ENCODE results near the gene ADAMTSL1.

Gene ADAMTSL1

DNA sequence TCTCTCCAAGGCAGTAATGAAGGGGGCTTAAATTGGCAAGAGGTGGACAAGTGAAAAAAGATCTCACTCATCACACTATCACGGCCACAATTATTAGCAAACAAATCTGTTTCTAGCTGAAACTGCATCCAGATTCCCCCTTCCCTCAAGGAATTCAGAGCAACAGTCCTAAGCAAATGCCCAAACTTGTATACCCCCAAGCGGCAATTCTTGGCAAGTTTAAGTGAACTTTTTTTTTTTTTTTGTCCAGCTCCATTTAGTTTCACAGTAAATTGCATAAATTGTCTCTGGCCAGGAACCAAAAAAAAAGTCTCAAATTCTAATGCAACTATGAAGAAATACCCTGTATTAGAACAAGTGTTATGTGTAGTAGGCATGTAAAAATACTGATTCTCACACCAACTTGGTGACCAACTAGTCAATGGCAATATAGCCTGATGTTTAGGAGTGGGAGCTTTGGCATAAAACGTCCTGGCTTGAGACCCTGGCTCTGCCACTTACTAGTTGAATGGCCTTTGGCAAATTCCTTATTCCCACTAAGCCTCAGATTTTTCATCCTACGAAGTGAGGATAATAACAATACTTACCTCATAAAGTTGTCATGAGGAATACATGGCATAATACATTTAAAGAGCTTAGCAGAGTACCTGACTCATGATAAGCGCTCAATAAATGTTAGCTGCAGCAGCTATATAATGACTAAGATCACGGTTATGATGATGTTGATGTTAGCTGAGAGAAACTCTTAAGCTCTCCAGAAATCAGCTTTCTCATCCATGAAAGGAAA is 193.2 kb downstream of the ADAMTSL1 start:
- DNase-seq, result no peak

DNA sequence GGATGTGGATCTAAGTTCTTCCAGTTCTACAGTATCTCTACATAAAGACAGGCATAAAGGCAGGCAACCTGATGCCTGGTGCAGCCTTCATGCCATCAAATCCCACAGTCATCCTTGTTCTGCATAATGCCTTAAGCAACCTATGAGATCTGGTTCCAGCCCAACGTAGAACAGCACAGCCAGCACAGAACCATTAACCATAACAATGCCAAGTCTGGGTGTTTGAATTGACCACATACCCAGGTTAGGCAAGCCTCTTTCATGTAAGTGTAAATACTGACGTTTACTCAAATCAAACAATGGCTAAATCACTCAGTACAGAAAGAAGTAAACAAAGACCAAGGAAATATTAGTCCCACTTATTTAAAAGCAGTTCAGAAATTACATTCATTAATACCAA is 195.0 kb downstream of the ADAMTSL1 start:
- no peak for DNase-seq

DNA sequence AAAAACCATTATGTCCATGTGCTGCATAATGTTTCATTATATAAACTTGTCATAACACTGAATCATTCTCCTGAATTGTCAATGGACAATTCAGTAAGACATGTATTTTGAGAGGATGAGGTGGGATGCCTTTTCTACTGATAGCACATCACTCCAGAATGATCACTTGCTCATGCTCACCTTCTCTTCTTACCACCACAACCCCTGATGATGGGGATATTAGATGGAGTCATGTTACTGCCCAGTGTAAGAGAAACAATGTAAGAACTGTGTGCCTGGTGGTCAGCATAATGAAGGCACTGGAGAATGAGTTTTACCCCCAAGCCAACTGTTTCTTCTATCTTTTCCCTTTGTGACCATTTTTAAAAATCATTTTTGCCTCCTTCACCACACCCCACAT is 198.8 kb downstream of the ADAMTSL1 start:
- DNase-seq, result no peak

DNA sequence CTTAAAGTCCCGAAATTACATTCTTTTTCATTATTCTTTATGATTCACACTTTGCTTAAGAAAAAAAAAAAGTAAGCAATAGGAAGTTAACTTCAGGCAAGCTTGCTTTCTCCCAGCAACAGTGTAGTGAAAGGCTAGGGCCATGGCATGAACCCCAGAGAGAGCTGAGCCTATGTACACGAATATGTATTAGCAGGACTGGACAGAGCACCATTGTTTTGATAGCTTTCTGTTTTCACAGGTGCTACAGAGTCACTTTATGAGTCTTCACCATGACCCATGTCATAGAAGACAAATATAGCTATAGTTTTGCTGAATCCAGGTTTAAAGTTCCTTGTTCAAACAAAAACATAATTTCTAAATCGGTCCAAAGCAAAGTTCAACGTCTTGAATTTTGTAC is 199.2 kb downstream of the ADAMTSL1 start:
- DNase-seq, result no peak

DNA sequence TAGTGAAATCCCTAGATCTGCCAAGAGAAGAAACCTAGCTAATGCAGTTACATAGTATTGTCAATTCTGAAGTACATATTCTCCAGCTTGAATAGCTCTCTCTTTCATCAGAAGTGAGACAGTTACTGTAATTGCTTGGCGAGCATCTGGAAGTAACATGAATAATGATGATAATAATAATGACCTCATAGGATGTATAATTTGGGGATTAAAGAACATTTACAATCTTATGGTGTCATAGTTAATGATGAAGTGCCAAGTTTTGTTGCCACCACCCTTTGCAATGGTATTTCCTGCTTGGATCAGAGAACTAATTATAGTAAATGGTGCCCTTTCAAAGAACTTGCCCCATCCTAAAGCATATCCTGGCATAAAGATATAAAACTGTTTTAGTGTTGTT is 201.4 kb downstream of the ADAMTSL1 start:
- no peak for DNase-seq

DNA sequence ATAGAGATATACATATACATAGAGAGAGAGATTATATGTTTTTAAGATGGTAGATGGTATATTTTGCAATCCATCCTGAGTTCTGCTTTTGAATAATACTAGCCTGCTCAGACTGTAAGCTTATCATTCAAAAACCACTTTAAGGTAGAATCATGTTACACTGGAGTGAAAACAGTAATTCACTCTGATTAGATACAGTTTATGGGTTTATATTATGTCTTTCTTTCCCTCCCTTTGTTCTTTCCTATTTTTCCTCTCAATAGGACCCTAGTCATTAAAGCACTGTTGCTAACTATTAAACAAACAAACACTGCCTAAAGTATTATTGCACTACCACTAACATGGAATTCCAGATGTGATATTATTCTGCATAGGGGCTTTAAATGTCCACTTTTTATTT is 202.0 kb downstream of the ADAMTSL1 start:
- no peak for DNase-seq

DNA sequence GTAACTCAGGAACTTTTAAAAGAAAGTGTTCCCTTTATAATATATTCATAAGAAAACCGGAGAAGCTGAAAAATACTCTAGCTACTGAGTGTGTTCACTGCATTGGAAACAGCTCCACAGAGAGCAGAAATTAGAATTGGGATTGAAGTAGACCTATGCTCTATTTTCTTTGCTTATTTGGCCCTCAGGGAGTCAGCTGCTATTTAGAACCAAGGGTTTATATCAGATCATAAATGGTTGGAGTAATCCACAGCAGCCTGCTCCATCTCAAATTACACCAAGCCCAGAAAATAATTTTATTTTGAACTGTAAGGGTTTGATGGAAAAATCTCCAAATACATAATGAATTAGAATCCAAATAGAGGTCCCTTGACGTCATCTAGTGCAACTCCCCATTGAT is 202.6 kb downstream of the ADAMTSL1 start:
- no peak for DNase-seq

DNA sequence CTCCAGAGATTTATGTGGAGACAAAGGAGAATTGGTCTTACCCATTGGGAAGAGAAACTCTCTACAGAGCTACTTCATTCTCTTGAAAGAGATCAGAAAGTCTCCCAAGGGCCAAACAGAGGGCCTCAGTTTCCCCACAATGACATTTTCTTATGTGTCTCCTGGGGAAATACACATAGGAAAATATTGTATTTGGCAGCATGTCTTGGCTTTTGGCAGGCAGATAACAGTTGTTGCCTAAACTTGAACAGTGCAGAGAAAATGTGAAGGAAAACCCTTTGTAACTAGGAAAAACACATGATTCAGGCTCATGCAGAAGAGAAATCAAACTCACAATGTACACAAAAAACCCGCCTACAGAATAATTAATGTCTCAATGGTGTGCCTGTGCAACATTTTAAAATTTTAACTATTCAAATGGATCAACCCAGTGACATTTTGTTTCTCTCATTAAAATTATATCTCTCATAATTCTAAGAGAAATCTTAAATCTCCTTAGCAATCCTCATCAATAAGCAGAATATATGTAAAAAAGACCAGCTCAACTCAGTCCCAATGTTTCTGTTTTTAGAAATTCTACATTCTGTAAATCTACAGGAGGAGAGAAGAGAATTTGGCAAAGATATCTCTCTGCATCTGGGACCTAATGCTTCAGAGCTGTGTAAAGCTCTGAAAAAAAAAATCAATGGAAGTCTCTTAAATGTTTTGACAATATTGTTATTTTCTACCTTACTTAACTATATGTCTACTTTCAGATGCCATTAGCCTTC is 205.1 kb downstream of the ADAMTSL1 start:
- no peak for DNase-seq

DNA sequence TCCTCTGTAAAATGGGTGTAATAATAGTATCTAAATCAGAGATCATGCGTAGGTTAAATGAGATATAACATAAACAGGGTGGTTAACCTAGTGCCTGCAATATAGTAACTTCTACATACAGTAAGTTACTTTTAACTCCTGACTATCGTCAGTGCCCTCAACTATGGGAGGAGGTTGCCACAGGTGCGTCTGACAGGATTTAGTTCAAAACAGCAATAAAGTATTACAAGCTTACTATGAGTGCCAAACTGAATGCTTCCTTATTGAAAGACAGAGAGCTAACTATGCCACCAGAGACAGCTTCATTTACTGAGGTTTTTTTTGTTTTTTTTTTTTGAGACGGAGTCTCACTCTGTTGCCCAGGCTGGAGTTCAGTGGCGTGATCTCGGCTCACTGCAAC is 209.0 kb downstream of the ADAMTSL1 start:
- no peak for DNase-seq

DNA sequence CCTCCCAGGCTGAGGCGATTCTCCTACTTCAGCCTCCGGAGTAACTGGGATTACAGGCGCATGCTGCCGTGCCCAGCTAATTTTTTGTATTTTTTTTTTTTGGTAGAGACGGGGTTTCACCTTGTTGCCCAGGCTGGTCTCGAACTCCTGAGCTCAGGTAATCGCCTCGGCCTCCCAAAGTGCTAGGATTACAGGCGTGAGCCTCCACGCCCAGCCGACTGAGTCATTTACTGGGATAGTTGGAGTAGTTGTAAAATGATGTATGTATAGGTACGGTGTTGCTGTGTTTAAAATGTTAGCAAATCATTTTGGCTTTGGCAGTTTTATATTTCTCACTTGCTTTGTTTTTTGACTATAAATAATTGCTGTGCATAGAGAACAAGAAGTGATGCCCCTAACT is 209.4 kb downstream of the ADAMTSL1 start:
- DNase-seq, result no peak

DNA sequence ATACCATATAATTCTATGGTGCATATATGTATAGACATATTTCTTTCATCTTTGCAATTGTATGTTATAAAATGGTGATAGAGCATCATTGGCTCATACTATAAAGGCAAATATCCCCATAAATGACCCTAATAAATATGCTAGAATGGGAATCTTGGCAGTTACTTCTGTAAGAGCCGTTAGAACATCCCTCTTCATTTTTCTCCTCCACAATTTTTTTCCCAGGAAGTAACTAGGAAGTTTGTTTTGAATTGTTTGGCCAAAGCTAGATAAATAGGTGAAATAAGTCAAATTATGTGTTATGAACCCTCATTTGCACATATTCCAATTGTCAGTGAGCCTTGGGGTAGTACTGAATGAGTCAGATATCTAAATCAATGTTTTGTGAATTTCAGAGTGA is 209.9 kb downstream of the ADAMTSL1 start:
- no peak for DNase-seq

DNA sequence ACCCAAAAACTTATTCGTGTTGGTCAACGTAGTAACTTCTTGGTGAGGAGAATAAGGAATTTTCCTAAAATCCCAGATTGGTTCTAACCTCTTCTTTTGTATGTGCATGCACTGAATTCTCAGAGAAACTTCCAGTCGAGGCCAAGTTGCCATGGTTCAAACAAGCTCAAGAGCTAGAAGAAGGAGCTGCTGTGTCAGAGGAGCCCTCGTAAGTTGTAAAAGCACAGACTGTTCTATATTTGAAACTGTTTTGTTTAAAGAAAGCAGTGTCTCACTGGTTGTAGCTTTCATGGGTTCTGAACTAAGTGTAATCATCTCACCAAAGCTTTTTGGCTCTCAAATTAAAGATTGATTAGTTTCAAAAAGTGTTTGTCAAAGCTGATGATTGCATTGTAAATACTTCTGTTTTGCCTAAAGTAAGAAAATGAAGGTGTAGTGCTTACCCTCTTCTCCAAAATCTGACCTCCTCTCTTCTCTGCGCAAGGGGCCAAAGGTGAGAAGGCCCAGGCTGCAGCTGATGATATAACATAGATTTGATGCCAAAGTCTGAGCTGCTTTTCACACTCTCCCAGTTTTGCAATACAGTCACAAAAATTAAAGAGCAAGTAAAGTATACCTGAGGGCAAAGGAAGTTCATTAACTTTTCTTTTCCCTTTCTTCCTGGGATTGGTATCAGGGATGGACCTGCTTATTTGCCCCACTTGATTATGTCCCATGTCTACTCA is 210.8 kb downstream of the ADAMTSL1 start:
- no peak for DNase-seq

DNA sequence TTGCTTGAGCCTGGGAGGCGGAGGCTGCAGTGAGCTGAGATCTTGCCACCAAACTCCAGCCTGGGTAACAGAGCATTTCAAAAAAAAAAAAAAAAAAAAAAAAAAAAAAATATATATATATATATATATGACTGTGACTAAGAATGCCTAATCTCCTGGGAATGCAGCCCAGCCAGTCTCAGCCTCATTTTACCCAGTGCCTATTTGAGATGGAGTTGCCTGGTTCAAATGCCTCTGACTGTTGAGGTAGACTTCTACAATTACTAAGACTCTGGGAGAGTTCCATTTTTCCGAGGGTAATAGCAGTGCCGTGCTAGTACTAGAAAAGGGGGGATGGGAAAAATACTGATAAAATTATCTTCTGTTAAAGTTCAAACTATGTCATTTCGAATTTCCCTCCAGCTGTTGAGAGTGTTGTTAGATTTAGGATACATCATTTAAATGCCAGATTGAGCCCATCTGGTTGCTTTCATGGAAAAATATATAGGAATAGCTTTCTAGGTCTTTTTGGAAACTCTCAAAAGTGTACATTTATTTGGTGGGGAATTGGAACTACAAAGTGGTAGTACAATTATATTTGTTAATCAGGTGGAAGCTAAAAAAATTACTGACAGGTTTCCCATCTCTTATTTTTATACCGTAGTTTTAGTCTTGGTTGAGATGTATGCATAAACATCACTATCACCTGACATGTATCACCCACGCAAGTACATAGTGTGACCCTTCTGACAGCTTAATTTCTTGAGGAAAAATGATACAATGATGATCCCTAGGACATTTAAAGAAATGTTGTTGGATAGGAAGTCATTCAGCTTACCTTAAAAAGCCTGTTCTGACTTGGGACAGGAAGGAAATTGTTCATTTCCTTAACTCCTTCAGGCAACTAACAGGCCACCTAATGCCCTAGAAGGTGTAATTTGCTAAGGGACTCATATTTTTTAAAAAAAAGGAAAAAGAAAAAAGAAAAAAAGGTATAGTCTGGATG is 214.9 kb downstream of the ADAMTSL1 start:
- no peak for DNase-seq

DNA sequence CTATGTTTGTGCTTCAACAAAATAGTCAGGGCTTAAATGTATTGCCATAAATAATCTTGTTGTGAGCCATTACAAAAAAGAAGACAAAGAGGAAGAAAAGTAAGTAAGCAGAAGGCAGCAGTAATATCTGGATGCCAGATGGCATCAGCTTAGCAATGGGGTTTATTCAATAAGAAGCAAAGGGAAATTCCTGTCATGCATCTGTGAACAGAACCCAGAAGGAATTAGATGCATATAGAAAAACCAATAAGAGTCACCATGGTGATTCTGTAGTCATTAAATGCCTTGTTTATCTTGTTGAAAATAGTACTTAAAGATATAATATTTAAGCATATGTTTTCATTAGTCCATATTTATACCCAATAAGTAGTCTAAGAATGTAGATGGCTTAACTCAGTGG is 216.0 kb downstream of the ADAMTSL1 start:
- no peak for DNase-seq

DNA sequence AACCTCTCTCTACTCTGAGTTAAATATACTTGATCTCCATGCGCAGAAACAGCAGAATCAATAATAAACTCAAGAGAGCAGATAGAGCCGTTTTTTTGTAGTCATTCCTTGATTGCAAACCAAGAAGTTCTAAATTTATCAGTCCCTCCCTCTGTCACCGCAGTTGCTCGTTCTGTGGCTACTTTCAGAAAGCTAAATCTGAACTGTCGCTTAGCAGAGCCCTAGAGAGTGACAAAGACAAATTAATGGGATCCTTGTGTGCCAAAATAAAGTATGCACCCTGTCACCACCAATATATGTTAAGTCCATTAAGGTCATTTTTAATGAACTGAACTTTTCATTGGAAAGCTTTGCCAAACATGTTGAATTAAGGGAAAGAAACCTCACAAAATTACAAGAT is 218.3 kb downstream of the ADAMTSL1 start:
- DNase-seq, result no peak

DNA sequence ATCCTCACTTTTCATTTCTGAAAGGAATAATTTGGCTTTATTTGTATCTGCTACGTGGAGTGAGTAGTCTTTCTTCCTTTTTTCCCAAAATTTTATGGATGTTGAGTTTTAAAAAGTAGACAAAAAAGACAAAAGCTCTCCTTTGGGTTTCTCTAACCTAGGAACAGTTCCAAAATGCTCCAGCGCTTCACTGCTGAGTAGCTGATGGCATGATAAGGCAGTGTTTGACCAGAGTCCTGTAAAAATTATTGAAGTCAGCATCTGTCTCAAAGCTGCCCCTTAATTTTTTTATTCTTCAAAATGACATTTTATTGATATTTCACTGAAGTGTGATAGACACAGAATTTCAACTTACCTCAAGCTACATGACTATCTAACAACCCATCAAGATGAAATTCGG is 219.0 kb downstream of the ADAMTSL1 start:
- no peak for DNase-seq

DNA sequence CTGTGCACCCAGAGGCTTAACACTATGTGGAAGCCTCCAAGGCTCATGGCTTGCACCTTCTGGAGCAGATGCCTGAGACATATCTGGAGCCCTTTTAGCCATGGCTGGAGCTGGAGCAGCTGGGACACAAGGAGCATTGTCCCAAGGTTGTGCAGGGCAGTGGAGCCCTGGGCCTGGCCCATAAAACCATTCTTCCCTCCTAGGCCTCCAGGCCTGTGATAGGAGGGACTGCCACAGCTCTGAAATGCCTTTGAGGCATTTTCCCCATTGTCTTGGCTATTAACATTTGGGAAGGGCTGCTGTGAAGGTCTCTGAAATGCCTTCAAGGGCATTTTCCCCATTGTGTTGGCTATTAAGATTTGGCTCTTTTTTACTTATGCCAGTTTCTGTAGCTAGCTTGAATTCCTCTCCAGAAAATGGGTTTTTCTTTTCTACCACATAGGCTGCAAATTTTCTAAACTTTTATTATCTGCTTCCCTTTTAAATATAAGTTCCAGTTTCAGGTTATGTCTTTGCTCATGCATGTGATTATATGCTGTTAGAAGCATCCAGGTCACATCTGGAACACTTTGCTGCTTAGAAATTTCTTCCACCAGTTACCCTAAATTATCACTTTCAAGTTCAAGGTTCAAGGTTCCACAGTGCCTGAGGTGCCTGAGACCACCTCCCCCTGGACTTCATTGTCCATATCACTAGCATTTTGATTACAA is 221.2 kb downstream of the ADAMTSL1 start:
- no peak for DNase-seq

DNA sequence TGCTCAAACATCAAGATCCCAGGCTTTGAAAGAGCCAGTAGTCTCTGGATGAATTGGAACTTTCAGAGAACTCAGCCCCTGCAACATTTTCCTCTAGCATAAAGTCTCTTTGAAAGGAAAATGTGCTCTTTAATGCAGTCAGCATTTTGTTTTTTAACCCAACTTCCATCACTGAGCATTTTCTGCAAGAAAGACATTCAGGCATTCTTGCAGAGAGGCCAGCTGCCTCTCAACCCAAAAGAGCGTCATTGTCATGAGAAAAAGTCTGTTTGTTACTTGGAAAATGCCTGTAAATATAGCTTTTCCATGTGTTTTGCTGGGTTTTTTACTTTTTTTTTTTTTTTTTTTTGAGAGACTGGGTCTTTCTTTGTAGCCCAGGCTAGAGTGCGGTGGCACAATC is 225.0 kb downstream of the ADAMTSL1 start:
- DNase-seq, result no peak

DNA sequence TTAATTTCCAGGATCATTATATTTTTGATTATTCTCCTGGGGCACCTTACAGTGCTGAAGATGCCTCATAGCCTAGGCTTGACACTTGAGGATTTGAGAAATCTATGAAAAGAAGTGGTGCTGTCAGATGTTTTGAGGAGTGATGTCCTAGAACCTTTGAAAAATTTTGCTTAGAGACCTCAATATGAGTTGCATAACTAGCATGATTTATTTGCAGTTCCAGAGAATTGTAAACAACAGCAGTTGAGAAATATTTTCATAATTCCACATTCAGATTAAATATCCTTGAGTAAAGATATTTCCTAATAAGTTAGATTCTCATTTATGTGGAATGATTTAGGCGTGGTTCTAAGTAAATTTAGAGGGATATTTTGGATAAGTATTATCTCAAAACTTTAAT is 225.8 kb downstream of the ADAMTSL1 start:
- no peak for DNase-seq

DNA sequence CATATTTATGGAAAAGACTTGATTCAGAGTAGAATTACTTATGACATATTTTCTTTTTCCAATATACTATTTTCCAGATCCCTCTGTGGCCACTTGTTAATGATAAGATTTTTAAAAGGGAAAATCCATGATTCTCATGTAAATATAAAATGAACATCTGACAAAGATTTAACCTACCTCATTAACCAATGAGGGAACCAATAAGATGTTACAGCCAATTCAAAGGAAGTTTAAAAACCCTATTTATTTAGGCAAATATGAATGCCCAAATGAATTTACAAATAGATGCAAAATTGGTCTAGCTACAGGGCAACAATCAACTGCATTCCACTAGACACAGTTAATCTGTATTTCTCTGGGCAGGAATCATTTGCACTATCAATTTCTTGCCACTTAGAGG is 226.8 kb downstream of the ADAMTSL1 start:
- DNase-seq, result no peak

DNA sequence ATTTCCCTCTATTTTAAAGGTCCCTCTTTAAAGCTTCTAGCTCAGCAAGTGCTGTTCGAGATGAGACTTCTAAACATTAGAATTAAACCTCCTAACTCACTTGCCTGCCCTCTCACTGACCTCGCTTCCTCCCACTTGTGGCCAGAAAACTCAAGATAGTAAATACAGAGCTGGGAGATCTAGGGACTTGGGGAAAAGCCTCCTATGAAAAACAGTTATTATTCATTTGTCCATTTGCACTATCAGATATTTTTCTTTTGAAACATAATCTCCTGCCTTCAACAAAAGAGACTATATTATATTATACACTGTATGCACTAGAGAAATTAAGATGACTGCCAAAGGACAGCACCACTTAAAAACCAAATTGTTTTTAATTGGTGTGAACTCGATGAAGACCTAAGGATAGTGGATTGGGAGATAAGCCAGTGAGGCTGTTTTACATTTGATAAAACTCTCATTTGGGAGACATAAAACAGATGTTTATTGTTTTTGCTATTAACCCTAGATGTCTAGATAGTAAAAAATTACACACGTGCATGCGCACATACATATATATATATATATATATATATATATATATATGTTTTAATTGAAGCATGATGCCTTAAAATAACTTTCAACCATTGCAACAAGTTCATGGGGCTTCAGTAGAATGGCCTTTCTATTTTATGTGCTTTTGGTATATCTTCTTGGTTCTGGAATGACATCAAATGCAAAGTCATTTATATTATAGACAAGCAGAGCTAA is 229.4 kb downstream of the ADAMTSL1 start:
- DNase-seq, result no peak
